Heart right ventricle (tissue), 16 donors: Measurements from ENCODE around the gene AGTRAP. TPM values are rescaled to one million over a fixed set of nuclear protein-coding genes. Genes with fewer than 3 reads are reported as not detected.

Experiments used
- ATAC-seq, 8 donors: fragments of 200-7000 bp; cut with Tn5 transposase; one replicate each; pipeline ENCODE4 v1.9.1; 2020; ENCODE audit warnings: mild to moderate bottlenecking in 8 of 8, moderate library complexity in 8 of 8, moderate number of reproducible peaks in 1 of 8
- DNase-seq, 2 donors: peaks; one replicate each; pipeline ENCODE4 v3.0.0-alpha.2; 2020
- H3K27ac ChIP-seq, 10 donors: fragments of 200-600 bp; sonication (generic) in 2 of 10; one replicate each; pipeline versions ENCODE4 v1.5.0 to v1.8.0; 2020 to 2022; ENCODE audit warnings: mild to moderate bottlenecking in 3 of 10
- H3K27me3 ChIP-seq, 7 donors: fragments of 200-600 bp; one replicate each; pipeline ENCODE4 v1.8.0; 2021 to 2022; ENCODE audit warnings: mild to moderate bottlenecking in 2 of 7
- H3K36me3 ChIP-seq, 9 donors: fragments of 200-600 bp; sonication (generic) in 1 of 9; one replicate each; pipeline versions ENCODE4 v1.5.0 to v1.8.0; 2020 to 2022; ENCODE audit warnings: mild to moderate bottlenecking in 2 of 9
- H3K4me1 ChIP-seq, 9 donors: fragments of 200-600 bp; sonication (generic) in 1 of 9; one replicate each; pipeline versions ENCODE4 v1.5.0 to v1.8.0; 2020 to 2022; ENCODE audit warnings: mild to moderate bottlenecking in 4 of 9
- H3K4me3 ChIP-seq, 10 donors: fragments of 200-600 bp; sonication (generic) in 2 of 10; one replicate each; pipeline versions ENCODE4 v1.5.0 to v1.8.0; 2020 to 2022; ENCODE audit warnings: mild to moderate bottlenecking in 7 of 10, moderate library complexity in 2 of 10
- H3K9me3 ChIP-seq, 11 donors: fragments of 200-600 bp in 10 of 11; sonication (generic) in 2 of 11; one replicate each; pipeline versions ENCODE4 v1.5.0 to v1.8.0; 2013 to 2022; ENCODE audit warnings: mild to moderate bottlenecking in 2 of 11, control low read depth in 1 of 11, moderate library complexity in 1 of 11
- CTCF ChIP-seq, 9 donors: fragments of 200-600 bp; sonication (generic) in 2 of 9; IDR thresholded peaks; one replicate each; pipeline versions ENCODE4 v1.5.0 to v1.8.0; 2021 to 2022; ENCODE audit warnings: antibody characterized with exemption in 9 of 9, mild to moderate bottlenecking in 5 of 9, moderate library complexity in 1 of 9
- WGBS, 2 donors: extraction: QIAGEN DNeasy Blood & Tissue Kit; methylation state at CpG; one replicate each; pipeline ENCODE4 v1.1.7; 2013; ENCODE audit warnings: inconsistent platforms in 1 of 2; 5-methylcytosine and 5-hydroxymethylcytosine counted together
- intact Hi-C, 10 donors: fragments of 100-400 bp; cut with DNase I; formaldehyde crosslinking; loops; one replicate each; pipeline versions ENCODE4 v1.11.1 to v1.14.2; 2022
- polyA plus RNA-seq, 2 donors: library from polyadenylated mRNA; stranded (reverse); fragments of 200-250 nt; gene quantifications; one replicate each; pipeline ENCODE4 v1.2.3, GENCODE V29; 2013
- total RNA-seq, 10 donors: library from RNA; stranded (reverse); fragmentation: NEBNext Ultra II Directional in 3 of 10; extraction: Animal tissue kit (Norgen Biotek cat#: 25700) in 3 of 10; gene quantifications; one replicate each; pipeline versions ENCODE4 v1.2.1 to v1.2.4, GENCODE V29; 2021 to 2023
- donor health status: Arrhythmogenic right ventricular cardiomyopathy.
- donor health status: ischemic (EF 13 %, LVEDD 7.1; RV severe dilation, severe dysfunction).
- donor health status: healthy with polysubstance abuse.
- donor health status: DM: no; HTN: yes; CAD: no.
- donor health status: DM: no; HTN: no; CAD: no.
- donor health status: ischemic (EF 25% LVEDD 6.9; RV normal size, moderate dysfunction).
- donor health status: ischemic (EF 25% LVEDD 5.7; RV mildly dilated, moderate dysfunction).
- donor health status: healthy.
- donor health status: DM: yes; HTN: yes; CAD: no.
- donor health status: Ischemic cardiomyopathy.
- donor health status: ischemic (EF 35%, LVEDD 5.7; RV mildly dilated, moderate dysfunction).
- donor health status: nonischemic (EF 11% LVEDD 7.7; RV severe dilation, severe dysfunction).
- donor health status: DM: yes; HTN: yes; CAD: no.
- donor health status: PGD.
- donor health status: ischemic (EF 29% LVEDD 5.4; RV normal size, mild dysfunction).
- donor health status: nonischemic (EF 23%, LVEDD 6.1; RV moderate dilation, normal function).

AGTRAP gene
- total and polyA plus RNA-seq, 12 donors = 12.9 to 96.7 (median 19.2) TPM

GRCh38 chr1:11757047-11757446, 21.1 kb downstream of the AGTRAP start:
- Histone ChIP-seq H3K27ac (no peak overlapping the region), H3K36me3 (no peaks in the 10 kb centered on the region), H3K9me3 (no peaks in the 10 kb centered on the region), H3K4me3 (no peak overlapping the region), H3K27me3 (peaks cover 0 to 10% (median 9%) of the 10 kb centered on the region in 7 donors), H3K4me1 (peaks cover 0 to 9% (median 2%) of the 10 kb centered on the region in 9 donors)
- WGBS, 2 donors = 94% methylated on average over 1 of the region's 1 CpG
- ATAC-seq (no peak), DNase-seq (no peak)
- intact Hi-C loops = no loop called here
- no peak for TF ChIP-seq CTCF (IDR thresholded peaks at IDR 0.05)

GRCh38 chr1:11759791-11760190, 23.9 kb downstream of the AGTRAP start:
- no peak for DNase-seq
- intact Hi-C loops = no loop called here
- H3K36me3 ChIP-seq = no peaks in the 10 kb centered on the region
- no peak overlapping the region for H3K4me3 ChIP-seq
- peaks cover 0 to 9% (median 3%) of the 10 kb centered on the region in 9 donors for H3K4me1 ChIP-seq
- ATAC-seq = no peak
- WGBS, 2 donors = 91 to 97% methylated on average over 4 of the region's 4 CpGs
- no peaks in the 10 kb centered on the region for H3K9me3 ChIP-seq
- H3K27me3 ChIP-seq = peaks cover 0 to 25% (median 19%) of the 10 kb centered on the region in 7 donors
- no peak for TF ChIP-seq CTCF (IDR thresholded peaks at IDR 0.05)
- H3K27ac ChIP-seq = no peak overlapping the region

- DNase-seq = no peak
- no peak overlapping the region for H3K27ac ChIP-seq
- no peak for TF ChIP-seq CTCF (IDR thresholded peaks at IDR 0.05)
- H3K9me3 ChIP-seq = no peaks in the 10 kb centered on the region
- H3K36me3 ChIP-seq = no peaks in the 10 kb centered on the region
- H3K27me3 ChIP-seq = peaks cover 0 to 25% (median 19%) of the 10 kb centered on the region in 7 donors
- H3K4me1 ChIP-seq = peaks cover 0 to 9% (median 3%) of the 10 kb centered on the region in 9 donors
- WGBS, 2 donors = 75 to 83% methylated on average over 6 of the region's 6 CpGs
- no peak for ATAC-seq
- H3K4me3 ChIP-seq = no peak overlapping the region
- intact Hi-C loops = no loop called here
Observed at GRCh38 chr1:11761285-11761684, 25.3 kb downstream of the AGTRAP start.

GRCh38 chr1:11761988-11762406, 26.1 kb downstream of the AGTRAP start, which contains the start of gene C1orf167:
Gene C1orf167 (plus strand): TSS chr1:11762193. CDS start chr1:11764401, 2,208 bp downstream.
- ATAC-seq (peak in 3 of 8 donors; percentile 29 to 51 (median 48)), DNase-seq (no peak)
- no peak for TF ChIP-seq CTCF (IDR thresholded peaks at IDR 0.05)
- peaks cover 0 to 9% (median 3%) of the 10 kb centered on the region in 9 donors for H3K4me1 ChIP-seq
- H3K27ac ChIP-seq = no peak within 1 kb of the TSS
- peak within 1 kb of the TSS in 1 of 10 donors; percentile 32 for H3K4me3 ChIP-seq
- peaks cover 0 to 25% (median 19%) of the 10 kb centered on the region in 7 donors for H3K27me3 ChIP-seq
- WGBS, 2 donors = 6 to 7% methylated on average over 29 of the region's 29 CpGs
- H3K36me3 ChIP-seq = no peaks in the 10 kb centered on the region
- intact Hi-C loops = no loop called here
- no peaks in the 10 kb centered on the region for H3K9me3 ChIP-seq
